Endometrial microvascular endothelial cells (primary cell): ENCODE measurements around the gene TMEM131L. TPM values are rescaled to one million over a fixed set of nuclear protein-coding genes. Genes with fewer than 3 reads are reported as not detected.
"Not testable (repeated sequence)": the region's sequence is repeated elsewhere in the genome, so short reads cannot be mapped to it uniquely, and the experiment has no call there.

ENCODE experiments used
- in situ Hi-C: cut with HindIII; loops from 2 replicates; pipeline ENCODE4 v1.10.0; 2017; ENCODE audit warnings: low sequenced_read_pairs, low pct_unique_long_range_greater_than_20kb; ENCODE audit errors: inconsistent ontology term
- total RNA-seq: library from RNA; depleted of rRNA; stranded (reverse); fragments of >200 nt; gene quantifications from one replicate; pipeline ENCODE4 v1.2.3, GENCODE V29; 2015; ENCODE audit errors: inconsistent ontology term

TMEM131L gene
- total RNA-seq, 1 donor from 2014 or later = 21.4 TPM

DNA sequence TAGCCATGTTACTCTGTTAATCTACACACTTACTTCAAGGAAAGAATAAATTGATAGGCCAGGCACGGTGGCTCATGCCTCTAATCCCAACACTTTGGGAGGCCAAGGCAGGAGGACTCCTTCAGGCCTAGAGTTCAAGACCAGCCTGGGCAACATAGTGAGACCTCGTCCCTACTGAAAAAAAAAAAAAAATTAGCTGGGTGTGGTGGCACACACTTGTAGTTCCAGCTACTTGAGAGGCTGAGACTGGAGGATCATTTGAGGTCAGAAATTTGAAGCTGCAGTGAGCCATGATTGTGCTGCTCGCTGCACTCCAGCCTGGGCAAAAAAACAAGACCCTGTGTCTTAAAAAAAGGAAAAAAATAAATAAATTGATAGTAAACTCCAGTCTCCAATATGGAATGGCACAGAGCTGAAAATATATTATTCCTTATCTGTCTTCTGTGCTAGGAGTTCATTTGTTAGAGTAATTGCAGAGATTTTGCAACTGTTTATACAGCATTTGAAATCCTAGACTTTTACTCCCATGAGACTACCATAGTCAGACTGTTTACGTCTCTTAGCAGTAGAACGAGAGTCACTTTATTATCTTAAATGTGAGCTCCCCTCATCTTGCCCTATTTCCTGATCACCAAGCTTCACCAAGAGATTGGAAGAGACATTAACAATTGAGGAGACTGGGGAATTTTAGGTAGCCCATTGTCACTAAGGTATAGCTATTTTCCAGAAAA lies 18.8 kb upstream of the TMEM131L start:
- in situ Hi-C loops = no loop called here

DNA sequence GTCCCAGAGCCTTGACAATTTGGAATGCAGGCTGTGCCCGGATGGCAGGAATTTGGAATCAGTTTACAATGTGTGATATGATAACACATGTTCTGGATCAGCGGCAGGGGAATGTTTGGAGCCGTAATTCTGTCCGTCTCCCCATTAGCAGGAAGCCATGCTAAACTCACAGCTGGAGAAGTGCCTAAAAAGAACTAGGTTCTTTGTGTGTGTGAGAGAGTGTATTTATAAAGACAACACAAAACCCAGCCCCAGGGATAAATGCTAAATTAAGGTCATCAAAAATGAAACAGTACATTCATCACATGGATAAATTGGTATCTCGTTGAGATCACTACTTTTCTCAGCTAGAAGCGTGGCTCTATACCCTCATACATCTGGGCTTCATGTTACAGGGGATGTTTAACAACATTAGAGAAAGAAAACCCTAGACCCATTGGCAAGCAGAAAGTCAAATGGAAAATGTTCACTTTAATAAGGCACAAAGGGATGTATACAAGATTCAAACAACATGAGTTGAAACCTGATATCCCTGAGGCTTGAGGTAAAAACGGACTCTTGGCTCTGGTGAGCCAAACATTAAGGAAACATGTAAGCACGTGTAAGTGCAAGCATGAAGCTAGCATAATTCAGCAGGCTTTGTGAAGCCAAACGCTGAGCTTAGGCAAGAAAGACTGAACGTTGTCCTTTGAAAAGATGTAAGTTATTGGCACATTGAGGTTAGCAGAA lies 18.0 kb upstream of the TMEM131L start:
- in situ Hi-C loops = no loop called here

DNA sequence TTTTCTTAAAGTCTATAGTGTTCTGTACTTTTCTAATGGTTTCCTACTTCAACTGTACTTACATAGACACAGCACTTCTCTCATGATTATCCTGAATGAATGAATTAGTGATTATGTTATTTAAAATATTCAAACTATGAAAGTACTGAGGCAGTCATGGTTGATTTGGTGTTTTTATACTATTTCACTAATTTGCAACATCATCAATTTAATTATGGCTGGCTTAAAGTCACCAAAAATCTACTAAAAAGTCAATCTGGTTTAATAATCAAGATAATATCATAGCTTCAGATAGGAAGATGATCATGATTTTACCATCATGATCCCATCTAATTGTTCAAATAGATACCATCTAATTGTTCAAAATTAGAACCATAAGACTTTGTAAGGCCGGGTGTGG lies 16.8 kb upstream of the TMEM131L start:
- in situ Hi-C loops = no loop called here

DNA sequence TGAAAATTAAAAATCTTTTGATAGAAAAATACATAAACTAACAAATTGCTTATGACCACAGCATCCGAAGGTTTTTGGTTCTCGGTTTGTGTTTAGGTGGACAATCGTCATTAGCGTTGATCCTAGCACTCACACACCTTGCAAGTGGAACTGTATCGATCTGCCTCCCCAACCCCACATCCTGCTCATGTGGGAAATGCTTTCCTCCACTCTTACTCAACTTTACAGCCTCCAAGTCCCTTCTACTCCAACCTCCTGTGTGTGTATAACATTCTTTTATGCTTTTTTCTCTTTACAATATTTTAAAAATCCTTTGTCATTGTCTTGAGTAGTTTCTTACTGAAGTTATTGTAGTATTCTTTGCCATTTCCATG lies 15.6 kb upstream of the TMEM131L start:
- in situ Hi-C loops = no loop called here

DNA sequence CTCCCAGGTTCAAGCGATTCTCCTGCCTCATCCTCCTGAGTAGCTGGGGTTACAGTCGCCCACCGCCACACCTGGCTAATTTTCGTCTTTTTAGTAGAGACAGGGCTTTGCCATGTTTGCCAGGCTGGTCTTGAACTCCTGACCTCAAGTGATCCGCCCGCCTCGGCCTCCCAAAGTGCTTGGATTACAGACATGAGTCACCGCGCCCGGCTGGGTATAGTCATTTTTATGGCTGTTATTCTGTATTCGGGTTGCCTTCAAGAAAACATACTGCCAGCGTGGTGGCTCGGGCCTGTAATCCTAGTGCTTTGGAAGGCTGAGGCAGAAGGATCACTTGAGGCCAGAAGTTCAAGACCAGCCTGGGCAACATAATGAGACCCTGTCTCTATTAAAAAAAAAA lies 15.0 kb upstream of the TMEM131L start:
- in situ Hi-C loops = not testable (repeated sequence)

DNA sequence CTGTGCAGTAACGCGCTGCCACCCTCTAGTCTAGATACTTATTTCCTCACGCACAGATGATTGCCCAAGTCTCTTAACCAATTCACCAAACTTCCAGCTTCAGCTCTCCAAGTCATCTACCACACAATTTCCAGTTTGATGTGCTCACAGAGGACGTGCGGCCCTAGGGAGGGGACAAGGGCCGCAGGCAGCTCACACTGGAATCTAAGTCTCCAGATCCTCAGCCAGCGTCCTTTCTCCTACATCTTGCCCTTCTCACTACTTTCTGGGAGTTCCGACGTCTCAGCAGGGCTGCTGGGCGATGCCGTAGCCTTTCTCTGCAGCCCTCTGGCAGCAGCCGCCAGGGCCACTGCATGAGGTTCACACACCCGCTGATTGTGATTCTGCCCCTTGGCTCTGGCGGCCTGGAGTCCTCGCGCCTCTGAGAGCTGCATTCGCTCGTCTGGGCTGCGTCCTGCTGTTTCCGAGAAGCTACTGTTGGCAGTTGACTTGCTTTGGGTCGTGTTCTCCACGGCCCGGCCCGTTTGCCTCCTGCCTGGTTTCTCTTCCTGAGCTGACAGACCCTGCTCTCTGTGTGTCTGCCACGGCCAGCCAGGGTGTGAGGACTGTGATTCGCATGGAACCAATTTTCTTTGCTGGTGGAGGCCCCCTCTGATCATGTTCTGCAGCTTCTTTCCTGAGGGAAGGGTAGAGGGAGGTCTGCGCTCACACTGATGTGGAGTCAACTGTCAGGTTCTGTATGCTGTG lies 14.1 kb upstream of the TMEM131L start:
- in situ Hi-C loops = no loop called here

DNA sequence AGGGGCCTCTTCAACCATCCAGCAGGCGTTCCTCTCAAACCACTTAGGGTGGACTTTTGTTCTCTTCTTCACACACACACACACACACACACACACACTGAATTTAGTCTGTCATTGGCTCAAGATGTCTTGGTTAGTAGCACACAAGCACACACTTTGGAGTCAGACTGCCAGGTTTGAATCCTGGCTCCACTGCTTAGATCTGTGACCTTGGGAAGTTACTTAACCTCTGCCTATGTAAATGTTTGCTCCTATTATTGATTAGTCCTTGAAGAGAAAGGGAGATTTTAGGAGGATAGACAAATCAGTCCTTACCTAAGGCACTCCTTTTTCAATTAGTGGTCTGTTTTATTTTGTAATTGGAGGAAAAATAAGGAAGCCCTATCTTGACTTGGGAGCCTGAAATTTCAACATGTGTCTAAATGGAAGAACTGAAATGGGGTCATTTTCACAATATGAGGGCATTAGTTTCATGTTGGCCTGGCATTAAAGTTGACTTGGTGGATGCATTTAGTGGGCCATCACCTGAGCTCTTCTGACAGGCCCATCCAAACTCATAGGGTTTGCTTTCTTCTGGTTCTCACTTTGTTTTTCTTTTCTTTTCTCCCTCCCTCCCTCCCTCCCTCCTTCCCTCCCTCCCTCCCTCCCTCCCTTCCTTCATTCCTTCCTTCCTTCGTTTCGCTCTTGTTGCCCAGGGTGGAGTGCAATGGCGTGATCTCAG lies 13.3 kb upstream of the TMEM131L start:
- in situ Hi-C loops = no loop called here

DNA sequence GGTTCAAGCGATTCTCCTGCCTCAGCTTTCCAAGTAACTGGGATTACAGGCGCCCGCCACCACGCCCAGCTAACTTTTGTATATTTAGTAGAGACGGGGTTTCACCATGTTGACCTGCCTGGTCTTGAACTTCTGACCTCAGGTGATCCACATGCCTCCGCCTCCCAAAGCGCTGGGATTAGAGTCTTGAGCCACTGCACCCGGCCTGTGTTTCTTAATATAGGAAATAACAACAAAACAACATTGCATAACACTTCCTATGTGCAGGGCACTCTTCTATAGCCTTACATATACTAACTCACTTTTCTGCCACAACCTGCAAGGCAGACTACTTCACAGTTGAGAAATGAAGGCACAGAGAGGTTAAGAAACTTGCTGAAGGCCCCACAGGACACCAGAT lies 12.8 kb upstream of the TMEM131L start:
- in situ Hi-C loops = no loop called here

DNA sequence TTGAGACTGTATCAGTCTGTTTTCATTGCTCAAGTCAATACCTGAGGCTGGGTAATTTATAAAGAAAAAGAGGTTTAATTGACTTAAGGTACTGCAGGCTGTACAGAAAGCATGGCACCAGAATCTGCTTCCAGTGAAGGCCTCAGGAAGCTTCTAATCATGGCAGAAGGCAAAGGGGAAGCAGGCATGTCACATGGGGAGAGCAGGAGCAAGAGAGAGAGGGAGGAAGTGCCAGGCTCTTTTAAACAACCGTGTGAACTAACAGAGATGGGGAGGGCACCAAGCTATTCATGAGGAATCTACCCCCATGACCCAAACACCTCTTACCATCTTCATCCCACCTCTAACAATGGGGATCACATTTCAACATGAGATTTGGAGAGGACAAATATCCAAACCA lies 7.2 kb upstream of the TMEM131L start:
- in situ Hi-C loops = no loop called here

DNA sequence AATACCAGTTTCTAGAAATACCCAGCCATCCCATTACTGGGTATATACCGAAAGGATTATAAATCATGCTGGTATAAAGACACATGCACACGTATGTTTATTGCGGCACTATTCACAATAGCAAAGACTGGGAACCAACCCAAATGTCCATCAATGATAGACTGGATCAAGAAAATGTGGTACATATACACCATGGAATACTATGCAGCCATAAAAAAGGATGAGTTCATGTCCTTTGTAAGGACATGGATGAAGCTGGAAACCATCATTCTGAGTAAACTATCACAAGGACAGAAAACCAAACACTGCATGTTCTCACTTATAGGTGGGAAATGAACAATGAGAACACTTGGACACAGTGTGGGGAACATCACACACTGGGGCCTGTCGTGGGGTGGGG lies 4.6 kb upstream of the TMEM131L start:
- in situ Hi-C loops = not testable (repeated sequence)

DNA sequence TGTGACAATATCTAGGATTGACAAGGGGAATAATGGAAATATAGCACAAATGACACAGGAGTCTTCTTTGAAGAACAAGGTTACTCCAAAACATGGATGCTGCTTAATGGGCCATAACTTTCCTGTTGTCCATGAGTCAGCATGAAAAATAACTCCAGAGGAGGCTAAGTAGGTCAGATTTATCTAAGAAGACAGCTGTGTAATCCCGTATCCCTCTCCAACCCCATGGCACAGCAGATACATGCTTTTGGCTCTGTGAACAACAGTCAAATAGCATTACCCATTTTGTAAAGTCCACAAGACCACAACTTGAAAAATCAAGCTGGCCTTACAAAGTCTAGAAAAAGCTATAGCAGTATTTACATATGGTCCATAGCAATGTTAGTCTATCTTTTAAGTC lies 2.1 kb upstream of the TMEM131L start:
- in situ Hi-C loops = no loop called here

DNA sequence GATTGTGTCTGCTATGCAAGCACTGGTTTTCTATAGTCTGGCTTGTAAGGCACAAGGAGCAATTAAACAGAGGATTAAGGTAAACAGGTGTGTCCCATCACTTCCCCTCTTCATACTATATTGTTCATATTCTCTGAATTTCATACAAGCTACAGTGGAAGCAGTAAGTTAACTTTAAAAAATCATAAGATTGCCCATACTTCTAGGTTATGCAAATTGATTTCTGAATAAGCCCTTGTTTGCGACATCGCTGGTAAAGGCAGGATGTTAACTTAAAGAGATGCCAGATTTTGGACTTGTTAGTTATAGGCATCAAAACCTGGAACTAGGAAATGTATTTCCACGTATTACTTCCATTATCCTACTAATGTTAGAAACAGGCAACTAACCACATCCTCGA lies 1.0 kb upstream of the TMEM131L start:
- in situ Hi-C loops = no loop called here

DNA sequence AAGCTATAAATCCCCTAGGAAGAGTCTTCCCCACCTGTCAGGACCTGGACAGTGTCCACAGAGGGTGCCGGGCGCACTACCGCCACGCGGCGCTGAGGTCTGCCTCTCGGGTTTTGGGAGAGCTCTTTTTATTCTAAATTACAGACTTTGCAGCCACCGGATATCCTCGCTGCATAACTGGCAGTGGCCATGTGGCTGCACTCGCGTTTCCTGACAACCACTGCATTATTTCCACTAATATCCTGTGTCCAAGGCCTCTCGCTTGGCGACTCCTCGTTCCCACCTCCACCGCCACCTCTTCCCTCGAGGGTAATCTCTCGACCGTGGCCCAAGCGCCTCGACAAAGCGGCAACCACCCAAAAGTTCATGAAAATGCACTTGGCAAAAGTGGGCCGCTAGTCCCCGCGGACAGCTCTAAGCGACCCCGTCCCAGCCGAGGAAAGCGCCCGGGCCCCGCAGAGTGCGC lies 512 bp upstream of the TMEM131L start:
- in situ Hi-C loops = no loop called here

DNA sequence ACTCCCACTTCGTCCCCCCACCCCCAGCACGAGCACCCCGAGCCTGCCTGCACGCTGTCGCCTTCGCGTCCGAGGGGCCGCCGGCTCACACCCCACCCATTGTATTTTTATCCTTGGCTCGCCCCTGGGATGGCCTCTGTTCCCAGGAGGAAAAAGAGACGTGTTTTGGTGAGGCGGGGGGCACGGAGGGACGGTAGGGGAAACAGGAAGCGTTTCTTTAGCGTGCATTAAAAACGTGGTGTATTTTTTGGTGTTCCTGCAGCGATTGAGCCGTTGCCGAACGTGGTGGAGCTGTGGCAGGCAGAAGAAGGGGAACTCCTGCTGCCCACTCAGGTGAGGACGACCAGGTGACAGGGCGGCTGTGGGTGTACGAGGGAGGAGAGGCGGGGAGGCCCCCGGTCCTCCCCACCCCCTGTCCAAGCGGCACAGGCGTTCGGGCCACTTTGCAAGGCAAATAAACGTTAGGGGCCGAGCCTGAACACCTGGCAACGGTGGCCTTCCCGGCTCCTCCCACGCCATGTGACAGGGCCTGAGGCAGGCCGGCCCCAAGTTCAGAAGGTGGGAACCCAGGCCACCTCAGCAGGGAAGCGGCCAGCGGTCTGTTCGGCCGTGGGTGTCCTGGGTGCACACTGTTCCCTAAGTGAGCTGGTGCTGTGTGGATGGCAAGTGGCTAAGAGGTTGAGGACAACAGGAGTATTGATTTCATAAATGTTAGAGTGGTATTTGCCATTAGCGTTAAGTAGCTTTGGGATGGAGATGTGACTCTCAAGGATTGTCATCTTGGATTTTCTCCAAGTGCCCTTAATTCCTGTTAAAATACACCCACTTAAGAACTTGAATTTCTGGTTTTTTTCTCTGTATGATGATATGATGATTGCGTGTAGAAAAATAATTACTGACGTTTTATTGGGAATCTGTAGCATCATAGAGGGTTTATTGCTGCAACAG lies 1.1 kb downstream of the TMEM131L start:
- in situ Hi-C loops = no loop called here

DNA sequence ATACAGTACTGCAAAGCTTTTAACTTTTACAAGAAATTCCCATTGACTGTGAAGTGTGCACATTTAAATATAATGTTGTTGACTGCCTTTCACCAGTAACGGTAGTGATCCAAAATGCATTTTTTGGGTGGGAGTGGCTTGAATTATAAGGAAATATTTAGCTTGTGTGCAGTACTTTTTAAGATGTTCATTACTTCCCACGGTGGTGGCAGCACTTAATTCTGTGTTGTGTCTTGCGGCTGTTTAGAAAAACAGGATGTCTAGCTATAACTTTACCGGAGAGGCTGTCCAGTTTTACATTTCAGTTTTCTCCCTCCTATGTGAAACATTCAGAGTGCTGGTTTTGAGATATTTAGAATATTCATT lies 1.7 kb downstream of the TMEM131L start:
- in situ Hi-C loops = no loop called here

DNA sequence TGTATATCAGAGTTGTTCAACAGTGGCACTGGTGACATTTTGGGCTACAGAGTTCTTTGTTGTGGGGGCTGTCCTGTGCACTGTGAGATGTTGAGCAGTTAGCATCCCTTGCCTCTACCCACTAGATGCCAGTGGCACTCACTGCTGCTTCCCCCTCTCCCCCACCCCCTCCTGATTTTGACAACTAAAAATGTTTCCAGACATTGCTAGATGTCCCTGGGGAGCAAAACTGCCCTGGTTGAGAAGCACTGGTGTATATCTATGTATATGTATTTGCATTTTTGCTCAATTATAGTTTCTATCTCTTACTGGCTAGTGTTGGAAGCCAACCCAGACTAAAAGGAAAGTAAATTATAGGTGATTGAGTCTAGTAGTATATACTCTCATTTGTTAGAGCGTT lies 2.4 kb downstream of the TMEM131L start:
- in situ Hi-C loops = no loop called here

DNA sequence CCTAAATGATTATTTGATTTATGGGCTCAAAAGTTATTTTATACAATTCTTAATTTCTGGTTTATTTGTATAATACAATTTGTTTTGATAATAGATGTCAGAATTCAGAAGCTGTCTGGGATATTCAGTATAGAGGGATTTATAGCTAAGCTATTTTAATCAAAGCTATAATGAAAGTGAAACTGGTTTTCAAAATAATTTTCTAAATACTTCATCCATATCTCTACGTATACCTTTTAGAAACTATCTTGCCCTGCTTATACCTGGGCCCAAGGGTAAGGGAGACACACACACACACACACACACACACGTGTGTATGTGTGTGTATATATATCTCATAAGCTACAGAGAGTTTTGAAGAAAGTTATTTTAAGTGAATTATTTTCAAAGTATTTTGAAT lies 2.9 kb downstream of the TMEM131L start:
- in situ Hi-C loops = no loop called here

DNA sequence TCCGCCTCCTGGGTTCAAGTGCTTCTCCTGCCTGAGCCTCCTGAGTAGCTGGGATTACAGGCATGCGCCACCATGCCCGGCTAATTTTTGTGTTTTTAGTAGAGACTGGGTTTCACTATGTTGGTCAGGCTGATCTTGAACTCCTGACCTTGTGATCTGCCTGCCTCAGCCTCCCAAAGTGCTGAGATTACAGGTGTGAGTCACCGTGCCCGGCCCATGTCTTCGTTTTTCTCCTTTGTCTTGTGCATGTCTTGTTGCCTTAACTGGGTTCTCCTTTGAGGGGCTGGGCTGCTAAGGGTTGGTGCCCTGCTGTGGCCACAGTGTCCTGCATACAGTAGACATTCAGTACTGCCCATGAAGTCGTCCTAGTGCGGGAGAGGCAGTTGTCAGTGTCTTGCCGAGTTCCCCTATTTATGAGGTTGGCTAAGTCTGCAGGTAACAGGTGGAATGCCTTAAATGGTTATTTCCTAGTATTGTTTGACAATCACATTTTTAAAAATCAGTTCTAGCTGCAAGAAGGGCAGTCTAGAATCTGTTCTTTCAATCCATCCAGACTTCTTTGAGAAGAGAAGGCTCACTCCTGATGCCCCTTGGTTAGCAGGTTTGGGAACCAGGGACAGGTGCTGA lies 5.0 kb downstream of the TMEM131L start:
- in situ Hi-C loops = not testable (repeated sequence)
